Panc1 (cell line): ENCODE results near the gene ADAMTSL2. TPM values are rescaled to one million over a fixed set of nuclear protein-coding genes. Genes with fewer than 3 reads are reported as not detected.

Experiments used
- ATAC-seq: fragments of 200-7000 bp; cut with Tn5 transposase; 2 replicates; pipeline ENCODE4 v1.9.1; 2020; ENCODE audit warnings: mild to moderate bottlenecking, moderate library complexity
- BruUV-seq: library from RNA; stranded (reverse); fragments of 400-500 nt; replicated peaks from 2 replicates; lab custom pipeline; 2021; lab: Mats Ljungman, UMichigan
- CTCF ChIA-PET: fragments of 300-600 bp; sonication (Branson Sonifier 250); formaldehyde crosslinking; loops from one replicate; lab custom pipeline; 2022; ENCODE audit warnings: antibody characterized with exemption; lab: Charles Lee
- POLR2A ChIA-PET: fragments of 300-600 bp; sonication (Branson Sonifier 250); formaldehyde crosslinking; loops from one replicate; lab custom pipeline; 2022; ENCODE audit warnings: antibody characterized with exemption; lab: Charles Lee
- DNase-seq: peaks from one replicate; pipeline ENCODE4 v3.0.0-alpha.2; 2010; ENCODE audit warnings: low read depth, low spot score
- H3K27ac ChIP-seq: 2 replicates; pipeline ENCODE4 v1.5.1; 2011; ENCODE audit warnings: mild to moderate bottlenecking, low read length, inconsistent platforms
- H3K27me3 ChIP-seq: fragments of 200-500 bp; sonication (Bioruptor generic); 2 replicates; pipeline ENCODE4 v1.6.0; 2014; ENCODE audit warnings: low read length, inconsistent platforms; ENCODE audit not compliant: control insufficient read depth, insufficient read depth
- H3K36me3 ChIP-seq: fragments of 200-500 bp; sonication (Bioruptor generic); 2 replicates; pipeline ENCODE4 v1.5.1; 2014; ENCODE audit warnings: inconsistent platforms, mild to moderate bottlenecking, low read length, moderate library complexity; ENCODE audit not compliant: control insufficient read depth, insufficient read depth
- H3K4me1 ChIP-seq: 2 replicates; pipeline ENCODE4 v1.5.1; 2011; ENCODE audit warnings: inconsistent platforms, mild to moderate bottlenecking, low read length, moderate library complexity; ENCODE audit not compliant: control insufficient read depth, insufficient read depth
- H3K4me3 ChIP-seq, 2 experiments: 2 replicates each; pipeline ENCODE4 v1.5.1; 2011 to 2012; ENCODE audit warnings: low read depth in 2 of 2, low read length in 2 of 2, mild to moderate bottlenecking in 2 of 2, inconsistent platforms in 1 of 2, moderate library complexity in 1 of 2
- H3K9me3 ChIP-seq: fragments of 200-500 bp; sonication (Bioruptor generic); 2 replicates; pipeline ENCODE4 v1.5.1; 2014; ENCODE audit warnings: low read depth, mild to moderate bottlenecking, inconsistent platforms, low read length, moderate library complexity; ENCODE audit not compliant: control insufficient read depth, insufficient read depth
- CTCF ChIP-seq: fragments of 450-650 bp; IDR thresholded peaks from 2 replicates; pipeline ENCODE4 v1.5.1; 2017; ENCODE audit warnings: mild to moderate bottlenecking
- POLR2AphosphoS5 ChIP-seq: IDR thresholded peaks from 2 replicates; pipeline ENCODE4 v1.6.1; 2012; ENCODE audit warnings: mild to moderate bottlenecking, low read depth, low read length, moderate library complexity
- SIN3A ChIP-seq: IDR thresholded peaks from 2 replicates; pipeline ENCODE4 v1.6.1; 2012; ENCODE audit warnings: low read depth, mild to moderate bottlenecking, low read length, moderate library complexity, borderline replicate concordance; ENCODE audit not compliant: insufficient read depth
- TCF7L2 ChIP-seq: IDR thresholded peaks from 2 replicates; pipeline ENCODE4 v1.6.1; 2011; ENCODE audit warnings: mild to moderate bottlenecking, low read depth, low read length, inconsistent platforms
- in situ Hi-C: cut with HindIII; loops from 2 replicates; pipeline ENCODE4 v1.10.0; 2016; ENCODE audit warnings: low sequenced_read_pairs, low pct_unique_long_range_greater_than_20kb
- intact Hi-C: fragments of 100-400 bp; cut with micrococcal nuclease; formaldehyde crosslinking; loops from one replicate; pipeline ENCODE4 v1.10.0; 2022; ENCODE audit not compliant: unreplicated experiment
- total RNA-seq: library from RNA; stranded (reverse); gene quantifications from one replicate; pipeline ENCODE4 v1.2.1, GENCODE V29; 2021; ENCODE audit not compliant: unreplicated experiment
- TF ChIP-seq, protein P1 (sequence below), 2 experiments: IDR thresholded peaks; 2 replicates each; pipeline ENCODE4 v1.6.1; 2011 to 2012; ENCODE audit warnings: low read depth in 2 of 2, control low read depth in 1 of 2, low read length in 1 of 2, mild to moderate bottlenecking in 1 of 2, moderate library complexity in 1 of 2; ENCODE audit not compliant: insufficient read depth in 1 of 2

The ADAMTSL2 gene
- total RNA-seq, 1 experiment from 2014 or later, result 0.10 TPM

DNA sequence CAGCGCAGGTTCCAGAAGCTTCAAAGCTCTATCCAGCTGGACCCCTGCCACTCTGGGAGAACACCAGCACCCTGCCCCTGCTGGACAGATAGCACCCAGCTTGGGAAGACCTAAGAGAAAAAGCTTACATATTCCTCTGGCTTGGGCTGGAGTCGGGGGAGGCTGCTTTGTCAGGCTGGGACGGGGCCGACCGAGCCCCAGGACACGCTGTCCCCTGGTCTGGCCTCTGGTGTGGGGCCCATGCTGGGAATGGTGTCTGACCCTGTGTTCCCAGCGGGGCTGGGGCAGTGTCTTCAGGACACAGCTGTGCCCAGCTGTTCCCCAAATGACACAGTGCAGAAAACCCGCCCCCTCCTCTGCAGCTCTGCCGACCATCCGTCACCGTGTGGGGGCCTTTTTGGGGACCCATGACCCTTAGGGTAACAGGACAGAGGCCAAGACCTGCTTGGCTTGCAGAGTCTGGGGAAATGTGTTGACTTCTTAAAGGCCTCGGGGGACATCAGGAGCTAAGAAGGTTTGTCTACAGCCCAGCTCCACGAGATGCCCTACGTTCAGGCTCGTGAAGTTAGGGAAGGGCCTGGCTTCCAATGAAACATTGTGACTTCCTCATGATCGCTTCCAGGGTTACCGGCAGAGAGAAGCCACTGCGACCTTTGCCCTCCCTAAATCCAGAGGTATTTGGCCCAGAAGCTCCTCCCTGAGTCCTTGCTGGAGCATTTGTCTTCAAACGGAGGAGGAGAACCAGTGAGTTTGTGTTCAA is 35.2 kb upstream of the ADAMTSL2 start:
- H3K4me3 ChIP-seq, result no peak overlapping the region
- BruUV-seq, result no TSS peak
- ChIA-PET CTCF (no interaction called here), POLR2A (no interaction called here)
- no peak overlapping the region for H3K27ac ChIP-seq
- H3K4me1 ChIP-seq, result no peaks in the 10 kb centered on the region
- DNase-seq (no peak), ATAC-seq (no peak)
- intact Hi-C loops, result no loop called here
- TF ChIP-seq POLR2AphosphoS5, result no peak
- TF ChIP-seq, protein P1, sequence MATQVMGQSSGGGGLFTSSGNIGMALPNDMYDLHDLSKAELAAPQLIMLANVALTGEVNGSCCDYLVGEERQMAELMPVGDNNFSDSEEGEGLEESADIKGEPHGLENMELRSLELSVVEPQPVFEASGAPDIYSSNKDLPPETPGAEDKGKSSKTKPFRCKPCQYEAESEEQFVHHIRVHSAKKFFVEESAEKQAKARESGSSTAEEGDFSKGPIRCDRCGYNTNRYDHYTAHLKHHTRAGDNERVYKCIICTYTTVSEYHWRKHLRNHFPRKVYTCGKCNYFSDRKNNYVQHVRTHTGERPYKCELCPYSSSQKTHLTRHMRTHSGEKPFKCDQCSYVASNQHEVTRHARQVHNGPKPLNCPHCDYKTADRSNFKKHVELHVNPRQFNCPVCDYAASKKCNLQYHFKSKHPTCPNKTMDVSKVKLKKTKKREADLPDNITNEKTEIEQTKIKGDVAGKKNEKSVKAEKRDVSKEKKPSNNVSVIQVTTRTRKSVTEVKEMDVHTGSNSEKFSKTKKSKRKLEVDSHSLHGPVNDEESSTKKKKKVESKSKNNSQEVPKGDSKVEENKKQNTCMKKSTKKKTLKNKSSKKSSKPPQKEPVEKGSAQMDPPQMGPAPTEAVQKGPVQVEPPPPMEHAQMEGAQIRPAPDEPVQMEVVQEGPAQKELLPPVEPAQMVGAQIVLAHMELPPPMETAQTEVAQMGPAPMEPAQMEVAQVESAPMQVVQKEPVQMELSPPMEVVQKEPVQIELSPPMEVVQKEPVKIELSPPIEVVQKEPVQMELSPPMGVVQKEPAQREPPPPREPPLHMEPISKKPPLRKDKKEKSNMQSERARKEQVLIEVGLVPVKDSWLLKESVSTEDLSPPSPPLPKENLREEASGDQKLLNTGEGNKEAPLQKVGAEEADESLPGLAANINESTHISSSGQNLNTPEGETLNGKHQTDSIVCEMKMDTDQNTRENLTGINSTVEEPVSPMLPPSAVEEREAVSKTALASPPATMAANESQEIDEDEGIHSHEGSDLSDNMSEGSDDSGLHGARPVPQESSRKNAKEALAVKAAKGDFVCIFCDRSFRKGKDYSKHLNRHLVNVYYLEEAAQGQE (IDR thresholded peaks at IDR 0.05; ENCODE audit: insufficient read depth in 1 of 2, low read depth in 2 of 2, low read length in 1 of 2), result no peak
- no peak for TF ChIP-seq CTCF
- TF ChIP-seq SIN3A, result no peak
- no peak for TF ChIP-seq TCF7L2
- no peaks in the 10 kb centered on the region for H3K36me3 ChIP-seq
- no peaks in the 10 kb centered on the region for H3K27me3 ChIP-seq
- peaks cover 12% of the 10 kb centered on the region; the same call in 1 of the 2 replicates for H3K9me3 ChIP-seq
- in situ Hi-C loops, result no loop called here

DNA sequence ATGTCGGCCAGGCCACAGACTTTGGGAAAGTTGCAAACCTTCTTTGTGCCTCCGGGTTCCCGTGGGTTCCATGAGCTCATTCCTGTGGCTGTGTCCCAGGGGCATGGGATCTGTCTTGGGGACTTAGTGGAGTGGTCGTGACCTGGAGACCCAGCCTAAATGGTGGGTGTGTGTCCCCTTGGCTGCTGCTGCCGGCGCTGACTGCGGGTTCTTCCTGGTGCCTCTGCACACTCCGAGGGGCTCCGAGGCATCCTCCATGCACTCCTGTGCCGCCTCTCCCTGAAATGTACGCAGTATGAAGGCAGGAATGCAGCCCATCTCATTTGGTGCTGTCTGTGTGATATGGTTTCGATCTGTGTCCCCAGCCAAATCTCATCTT is 34.6 kb upstream of the ADAMTSL2 start:
- POLR2A ChIA-PET, result no interaction called here
- in situ Hi-C loops, result no loop called here

More for the DNA sequence above, 34.6 kb upstream of the ADAMTSL2 start:
- CTCF ChIA-PET, result no interaction called here
- Histone ChIP-seq H3K9me3 (peaks cover 12% of the 10 kb centered on the region; the same call in 1 of the 2 replicates), H3K4me1 (no peaks in the 10 kb centered on the region), H3K36me3 (no peaks in the 10 kb centered on the region), H3K4me3 (no peak overlapping the region), H3K27ac (no peak overlapping the region), H3K27me3 (no peaks in the 10 kb centered on the region)
- intact Hi-C loops, result no loop called here
- TF ChIP-seq TCF7L2 (no peak), SIN3A (no peak), POLR2AphosphoS5 (no peak), CTCF (no peak)
- TF ChIP-seq, protein P1 (IDR thresholded peaks at IDR 0.05; ENCODE audit: insufficient read depth in 1 of 2, low read depth in 2 of 2, low read length in 1 of 2), result no peak
- ATAC-seq (no peak), DNase-seq (no peak)
- BruUV-seq, result no TSS peak
